ENCODE measurements around the gene REST. TPM values are rescaled to one million over a fixed set of nuclear protein-coding genes. Genes with fewer than 3 reads are reported as not detected.
A peak's percentile ranks its signal among the peaks of the same experiment; 100 is the strongest.

Gene REST
- total and polyA plus RNA-seq, 9 of the 15 experiments (the other 6 are each of a cell fraction or from before 2014, with no cell fraction given), result 2.9 to 24.0 (median 19.2) TPM

GRCh38 chr4:56908206-56909085 is 746 bp downstream of the REST start (continued):
- TF ChIP-seq HDAC6 (IDR thresholded peaks at IDR 0.05; ENCODE audit: low read depth, low read length) (no peak), LCOR (CRISPR knock-in tag; IDR thresholded peaks at IDR 0.05) (no peak), POLR2G (IDR thresholded peaks at IDR 0.05; ENCODE audit: low read depth, low read length) (peak; percentile 86), TARDBP (IDR thresholded peaks at IDR 0.05) (no peak), ZNF347 (CRISPR knock-in tag; IDR thresholded peaks at IDR 0.05; ENCODE audit: low read depth) (no peak), ZC3H8 (IDR thresholded peaks at IDR 0.05) (no peak), MTF1 (CRISPR knock-in tag; IDR thresholded peaks at IDR 0.05; ENCODE audit: borderline replicate concordance) (no peak), ZNF668 (CRISPR knock-in tag; IDR thresholded peaks at IDR 0.05) (no peak), ZNF318 (IDR thresholded peaks at IDR 0.05; ENCODE audit: borderline replicate concordance in 1 of 2, low read depth in 1 of 2) (no peak), MEF2D (tag; conservative IDR thresholded peaks at IDR 0.05; ENCODE audit: low read depth) (no peak), DACH1 (IDR thresholded peaks at IDR 0.05; ENCODE audit: partially characterized antibody) (no peak), MLLT1 (IDR thresholded peaks at IDR 0.05) (no peak), ZBTB17 (CRISPR knock-in tag; IDR thresholded peaks at IDR 0.05) (no peak; the same call in 1 of the 2 replicates), EHMT2 (IDR thresholded peaks at IDR 0.05) (peak; percentile 83; the same call in 1 of the 2 replicates), ZKSCAN3 (CRISPR knock-in tag; IDR thresholded peaks at IDR 0.05) (no peak)

Measured in K562 (cell line).